ENCODE results near the gene RXRA. TPM values are rescaled to one million over a fixed set of nuclear protein-coding genes. Genes with fewer than 3 reads are reported as not detected.

The RXRA gene
- total and polyA plus RNA-seq, 2 of the 13 experiments (the other 11 are each of a cell fraction or from before 2014, with no cell fraction given) = 18.9 to 29.2 TPM

GRCh38 chr9:134455021-134455471, 128.8 kb downstream of the RXRA start:
- FAIRE-seq = no peak
- peaks cover 2 to 42% of the 10 kb centered on the region in 2 experiments; a peak in 4 of 5 replicates for H3K27me3 ChIP-seq (ENCODE audit: control insufficient read depth in 1 of 2, insufficient read depth in 2 of 2, low read length in 2 of 2)
- intact Hi-C loops (cut with micrococcal nuclease; ENCODE audit: unreplicated experiment) (no loop called here), in situ Hi-C loops (cut with HindIII; ENCODE audit: extremely low pct_ligation_motif_present, low pct_unique_long_range_greater_than_20kb) (loop anchor here (10.0 kb wide), 1 partner anchor 280 kb away; no protein-coding TSS in a partner anchor)
- no peak overlapping the region for H2AFZ ChIP-seq (ENCODE audit: low read length)
- WGBS (ENCODE audit: low lambda C conversion rate) = no CpG with 5 or more reads among the region's 13 CpGs
- H3K4me2 ChIP-seq (ENCODE audit: low read depth, low read length) = no peak overlapping the region
- BruUV-seq (replicated peaks) = no TSS peak
- no peaks in the 10 kb centered on the region for H3K36me3 ChIP-seq (replicated peaks in 1 of 2; ENCODE audit: control insufficient read depth in 1 of 2, insufficient read depth in 2 of 2, low read length in 2 of 2)
- H3K9ac ChIP-seq (ENCODE audit: insufficient read depth, low read depth, low read length) = no peak overlapping the region
- POLR2A ChIA-PET = no interaction called here
- no peak overlapping the region for H3K27ac ChIP-seq (ENCODE audit: extremely low read length, insufficient read depth, low read length)
- CTCF ChIA-PET (ENCODE audit: low intra/inter-chr PET ratio, low total read pairs) = no interaction called here
- no peak for DNase-seq (ENCODE audit: low spot score)
- no peaks in the 10 kb centered on the region for H3K79me2 ChIP-seq (ENCODE audit: insufficient read depth, low read length)
- no peaks in the 10 kb centered on the region for H3K9me3 ChIP-seq (ENCODE audit: low read length)
- ATAC-seq = no peak
- no peaks in the 10 kb centered on the region for H3K4me1 ChIP-seq (ENCODE audit: insufficient read depth, low read length)
- no peak overlapping the region for H3K4me3 ChIP-seq (replicated peaks in 1 of 3; ENCODE audit: insufficient read depth in 1 of 3, low read depth in 2 of 3, low read length in 3 of 3)
- TF ChIP-seq MZF1 (CRISPR knock-in tag; IDR thresholded peaks at IDR 0.05; ENCODE audit: borderline replicate concordance) (no peak), ZNF205 (CRISPR knock-in tag; IDR thresholded peaks at IDR 0.05) (no peak), REXO4 (CRISPR knock-in tag; IDR thresholded peaks at IDR 0.05; ENCODE audit: borderline replicate concordance) (no peak), DMTF1 (CRISPR knock-in tag; IDR thresholded peaks at IDR 0.05) (no peak), MAFK (conservative IDR thresholded peaks at IDR 0.05 in 1 of 2, IDR thresholded peaks at IDR 0.05 in 1 of 2; ENCODE audit: low read length in 2 of 2) (peak; percentile 96 to 98), MAFF (IDR thresholded peaks at IDR 0.05; ENCODE audit: low read depth, low read length) (peak; percentile 96), ZNF572 (CRISPR knock-in tag; IDR thresholded peaks at IDR 0.05) (no peak), ZNF382 (CRISPR knock-in tag; IDR thresholded peaks at IDR 0.05; ENCODE audit: borderline replicate concordance) (no peak)
- H4K20me1 ChIP-seq (ENCODE audit: insufficient read depth, low read length) = no peaks in the 10 kb centered on the region
